Erythroblast (primary cell): ENCODE measurements around the gene CFAP43.

Experiments used
- GATA1 ChIP-seq: IDR thresholded peaks from 2 replicates; pipeline ENCODE4 v1.6.1; 2011; ENCODE audit warnings: low read depth, mild to moderate bottlenecking, control low read depth, low read length, moderate library complexity
- POLR2A ChIP-seq: IDR thresholded peaks from 2 replicates; pipeline ENCODE4 v1.6.1; 2011; ENCODE audit warnings: mild to moderate bottlenecking, low read length

GRCh38 chr10:104117839-104118323, 114.3 kb downstream of the CFAP43 start:
- no peak for TF ChIP-seq POLR2A
- no peak for TF ChIP-seq GATA1
